HG03045 (cell line): ENCODE data around the gene P2RX7.
"Not testable (repeated sequence)": the region's sequence is repeated elsewhere in the genome, so short reads cannot be mapped to it uniquely, and the experiment has no call there.

Experiments
- ATAC-seq: cut with Tn5 transposase; IDR thresholded peaks from one replicate; pipeline ENCODE4 v1.9.1; 2021; ENCODE audit warnings: mild to moderate bottlenecking, moderate library complexity; ENCODE audit not compliant: unreplicated experiment

P2RX7 gene

GRCh38 chr12:121133838-121134237 is 1.2 kb downstream of the P2RX7 start:
- no peak for ATAC-seq

- no peak for ATAC-seq
Measured at GRCh38 chr12:121135320-121135719, 2.6 kb downstream of the P2RX7 start.

- ATAC-seq: no peak
Measured at GRCh38 chr12:121137512-121137911, 4.8 kb downstream of the P2RX7 start.

GRCh38 chr12:121138284-121138683 is 5.6 kb downstream of the P2RX7 start:
- no peak for ATAC-seq

- ATAC-seq: no peak
Measured at GRCh38 chr12:121139286-121139685, 6.6 kb downstream of the P2RX7 start.

- ATAC-seq: no peak
Measured at GRCh38 chr12:121142171-121142950, 9.7 kb downstream of the P2RX7 start.

- ATAC-seq: no peak
Measured at GRCh38 chr12:121144416-121144914, 11.8 kb downstream of the P2RX7 start.

GRCh38 chr12:121145221-121145620 is 12.5 kb downstream of the P2RX7 start:
- no peak for ATAC-seq

- ATAC-seq: not testable (repeated sequence)
Measured at GRCh38 chr12:121149289-121149688, 16.6 kb downstream of the P2RX7 start.

- no peak for ATAC-seq
Measured at GRCh38 chr12:121154793-121155375, 22.2 kb downstream of the P2RX7 start.

GRCh38 chr12:121156365-121156764 is 23.7 kb downstream of the P2RX7 start:
- ATAC-seq: no peak

GRCh38 chr12:121158085-121158484 is 25.4 kb downstream of the P2RX7 start:
- ATAC-seq: no peak

GRCh38 chr12:121158728-121159351 is 26.2 kb downstream of the P2RX7 start:
- ATAC-seq: not testable (repeated sequence)

- ATAC-seq: no peak
Measured at GRCh38 chr12:121159467-121160307, 27.0 kb downstream of the P2RX7 start.

- ATAC-seq: no peak
Measured at GRCh38 chr12:121162384-121162783, 29.7 kb downstream of the P2RX7 start.

- ATAC-seq: no peak
Measured at GRCh38 chr12:121162985-121163384, 30.3 kb downstream of the P2RX7 start.

- not testable (repeated sequence) for ATAC-seq
Measured at GRCh38 chr12:121164839-121165238, 32.2 kb downstream of the P2RX7 start.

- ATAC-seq: no peak
Measured at GRCh38 chr12:121165316-121165715, 32.6 kb downstream of the P2RX7 start.

- no peak for ATAC-seq
Measured at GRCh38 chr12:121166356-121166755, 33.7 kb downstream of the P2RX7 start.

GRCh38 chr12:121167232-121167820 is 34.6 kb downstream of the P2RX7 start:
- ATAC-seq: no peak

GRCh38 chr12:121167951-121168350 is 35.3 kb downstream of the P2RX7 start:
- no peak for ATAC-seq
